NCI-H2196 treated with DMSO at 0.1 percent for 48 hours (cell line): Measurements from ENCODE around the gene ZNF407.
"Not testable (repeated sequence)": the region's sequence is repeated elsewhere in the genome, so short reads cannot be mapped to it uniquely, and the experiment has no call there.

Experiments used
- DNase-seq: peaks from one replicate; lab custom pipeline; 2025; ENCODE audit not compliant: unreplicated experiment; lab: John Stamatoyannopoulos, UW

The ZNF407 gene

GRCh38 chr18:74597662-74598349, at the start of gene ZNF407:
TSS of gene ZNF407 (plus strand) at chr18:74597870. CDS start at chr18:74631020, 33,150 bp downstream.
- DNase-seq, result peak; percentile 81

GRCh38 chr18:74549591-74550104, 48.0 kb upstream of the ZNF407 start:
- DNase-seq, result no peak

- DNase-seq, result no peak
Measured at GRCh38 chr18:74550886-74551285, 46.8 kb upstream of the ZNF407 start.

GRCh38 chr18:74551452-74551851, 46.2 kb upstream of the ZNF407 start:
- DNase-seq, result no peak

- DNase-seq, result peak; percentile 34
Measured at GRCh38 chr18:74551936-74552555, 45.6 kb upstream of the ZNF407 start.

GRCh38 chr18:74556126-74556525, 41.5 kb upstream of the ZNF407 start:
- DNase-seq, result no peak

GRCh38 chr18:74558096-74558495, 39.6 kb upstream of the ZNF407 start:
- no peak for DNase-seq

GRCh38 chr18:74562131-74562730, 35.4 kb upstream of the ZNF407 start:
- no peak for DNase-seq

GRCh38 chr18:74562775-74563174, 34.9 kb upstream of the ZNF407 start:
- no peak for DNase-seq

- DNase-seq, result no peak
Measured at GRCh38 chr18:74563999-74564398, 33.7 kb upstream of the ZNF407 start.

GRCh38 chr18:74565164-74565563, 32.5 kb upstream of the ZNF407 start:
- DNase-seq, result not testable (repeated sequence)

GRCh38 chr18:74565993-74566392, 31.7 kb upstream of the ZNF407 start:
- DNase-seq, result not testable (repeated sequence)

GRCh38 chr18:74567822-74568221, 29.8 kb upstream of the ZNF407 start:
- no peak for DNase-seq

GRCh38 chr18:74569401-74569800, 28.3 kb upstream of the ZNF407 start:
- no peak for DNase-seq

GRCh38 chr18:74570266-74570665, 27.4 kb upstream of the ZNF407 start:
- no peak for DNase-seq

GRCh38 chr18:74571895-74572680, 25.6 kb upstream of the ZNF407 start:
- no peak for DNase-seq

- no peak for DNase-seq
Measured at GRCh38 chr18:74573053-74573452, 24.6 kb upstream of the ZNF407 start.

GRCh38 chr18:74574916-74575315, 22.8 kb upstream of the ZNF407 start:
- no peak for DNase-seq

GRCh38 chr18:74577019-74577418, 20.7 kb upstream of the ZNF407 start:
- no peak for DNase-seq

- DNase-seq, result no peak
Measured at GRCh38 chr18:74579496-74580065, 18.1 kb upstream of the ZNF407 start.

- DNase-seq, result no peak
Measured at GRCh38 chr18:74582642-74583041, 15.0 kb upstream of the ZNF407 start.
